ENCODE data around the gene DHCR7. TPM values are rescaled to one million over a fixed set of nuclear protein-coding genes. Genes with fewer than 3 reads are reported as not detected.

Gene DHCR7
- total RNA-seq = 137 and 140 TPM in 2 replicates
- long read RNA-seq, transcript DHCR7-202 (9 exons, 2,601 nt) = minor isoform, 12 of 576 reads
- long read RNA-seq, transcript DHCR7-201 (9 exons, 2,666 nt) = major isoform, 474 of 576 reads
- long read RNA-seq, partial matches to known transcripts = 56 of 576 reads
- long read RNA-seq, other reads (novel, unspliced or antisense) = 34 of 576 reads

DNA sequence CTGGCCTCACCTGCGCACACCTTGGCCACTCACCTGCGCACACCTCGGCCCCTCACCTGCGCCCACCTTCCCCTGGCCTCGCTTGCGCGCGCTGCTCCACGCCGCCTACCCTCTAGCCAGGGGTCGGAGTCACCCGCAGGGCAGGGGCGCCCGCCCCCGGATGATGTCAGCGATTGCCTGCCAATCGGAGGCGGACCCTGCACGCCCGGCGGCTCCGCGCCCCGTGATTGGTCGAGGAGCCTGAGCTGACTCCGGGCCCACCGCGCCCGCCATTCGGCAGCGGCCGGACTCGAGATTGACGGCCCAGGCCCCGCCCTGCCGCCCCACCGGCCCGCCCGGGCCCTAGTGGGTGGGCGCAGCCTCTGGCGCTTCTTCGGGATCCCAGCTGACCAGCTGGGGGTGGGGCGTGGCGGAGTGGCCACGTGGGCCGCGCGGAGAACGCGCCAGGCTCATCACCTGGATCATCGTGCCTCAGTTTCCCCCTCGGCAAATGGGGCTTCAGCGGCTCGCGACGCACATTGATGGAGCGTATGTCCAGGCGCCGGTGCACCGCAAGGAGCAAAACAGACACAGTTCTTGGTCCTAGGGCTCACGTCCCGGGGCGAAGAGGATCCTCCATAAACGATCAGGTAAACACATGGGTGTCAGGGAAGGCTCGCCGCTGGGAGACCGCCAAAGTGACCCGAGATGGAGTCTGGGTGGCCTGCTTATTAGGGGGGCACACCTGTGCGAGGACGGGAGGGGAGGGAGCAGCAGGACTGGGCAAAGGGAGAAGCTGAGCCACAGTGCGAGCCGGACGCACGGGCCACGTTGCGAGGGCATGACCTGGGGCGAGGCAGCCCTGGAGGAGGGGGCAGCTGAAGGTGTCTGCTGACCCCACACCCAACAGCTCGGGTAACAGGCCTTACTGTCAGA lies at the start of gene DHCR7:
Gene DHCR7, minus strand, starts transcription at position 137 of the 915 bp plus-strand sequence. CDS start 3,441 bp downstream, outside the sequence.
- peaks cover 22% of the 10 kb centered on the region for H3K36me3 Mint-ChIP-seq (ENCODE audit: insufficient read depth)
- peaks cover 3% of the 10 kb centered on the region for H3K9me3 Mint-ChIP-seq (ENCODE audit: low read depth)
- H3K27me3 Mint-ChIP-seq = no peaks in the 10 kb centered on the region
- peak within 1 kb of the TSS; percentile 93 for H3K4me3 Mint-ChIP-seq (ENCODE audit: low read depth)
- peak; percentile 99 for DNase-seq (ENCODE audit: low spot score, unreplicated experiment)
- peak within 1 kb of the TSS; percentile 88 for H3K27ac Mint-ChIP-seq
- TF ChIP-seq, protein P1, sequence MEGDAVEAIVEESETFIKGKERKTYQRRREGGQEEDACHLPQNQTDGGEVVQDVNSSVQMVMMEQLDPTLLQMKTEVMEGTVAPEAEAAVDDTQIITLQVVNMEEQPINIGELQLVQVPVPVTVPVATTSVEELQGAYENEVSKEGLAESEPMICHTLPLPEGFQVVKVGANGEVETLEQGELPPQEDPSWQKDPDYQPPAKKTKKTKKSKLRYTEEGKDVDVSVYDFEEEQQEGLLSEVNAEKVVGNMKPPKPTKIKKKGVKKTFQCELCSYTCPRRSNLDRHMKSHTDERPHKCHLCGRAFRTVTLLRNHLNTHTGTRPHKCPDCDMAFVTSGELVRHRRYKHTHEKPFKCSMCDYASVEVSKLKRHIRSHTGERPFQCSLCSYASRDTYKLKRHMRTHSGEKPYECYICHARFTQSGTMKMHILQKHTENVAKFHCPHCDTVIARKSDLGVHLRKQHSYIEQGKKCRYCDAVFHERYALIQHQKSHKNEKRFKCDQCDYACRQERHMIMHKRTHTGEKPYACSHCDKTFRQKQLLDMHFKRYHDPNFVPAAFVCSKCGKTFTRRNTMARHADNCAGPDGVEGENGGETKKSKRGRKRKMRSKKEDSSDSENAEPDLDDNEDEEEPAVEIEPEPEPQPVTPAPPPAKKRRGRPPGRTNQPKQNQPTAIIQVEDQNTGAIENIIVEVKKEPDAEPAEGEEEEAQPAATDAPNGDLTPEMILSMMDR (IDR thresholded peaks at IDR 0.05; ENCODE audit: unreplicated experiment) = no peak
- peaks cover 49% of the 10 kb centered on the region for H3K4me1 Mint-ChIP-seq (ENCODE audit: low read depth)

GRCh38 chr11:71496421-71496820 lies 48.2 kb upstream of the DHCR7 start:
- no peaks in the 10 kb centered on the region for H3K9me3 Mint-ChIP-seq (ENCODE audit: low read depth)
- no peaks in the 10 kb centered on the region for H3K4me1 Mint-ChIP-seq (ENCODE audit: low read depth)
- no peak for DNase-seq (ENCODE audit: low spot score, unreplicated experiment)
- H3K4me3 Mint-ChIP-seq (ENCODE audit: low read depth) = no peak overlapping the region
- no peak overlapping the region for H3K27ac Mint-ChIP-seq
- peaks cover 43% of the 10 kb centered on the region for H3K36me3 Mint-ChIP-seq (ENCODE audit: insufficient read depth)
- no peaks in the 10 kb centered on the region for H3K27me3 Mint-ChIP-seq
- TF ChIP-seq, protein P1 (IDR thresholded peaks at IDR 0.05; ENCODE audit: unreplicated experiment) = no peak

DNA sequence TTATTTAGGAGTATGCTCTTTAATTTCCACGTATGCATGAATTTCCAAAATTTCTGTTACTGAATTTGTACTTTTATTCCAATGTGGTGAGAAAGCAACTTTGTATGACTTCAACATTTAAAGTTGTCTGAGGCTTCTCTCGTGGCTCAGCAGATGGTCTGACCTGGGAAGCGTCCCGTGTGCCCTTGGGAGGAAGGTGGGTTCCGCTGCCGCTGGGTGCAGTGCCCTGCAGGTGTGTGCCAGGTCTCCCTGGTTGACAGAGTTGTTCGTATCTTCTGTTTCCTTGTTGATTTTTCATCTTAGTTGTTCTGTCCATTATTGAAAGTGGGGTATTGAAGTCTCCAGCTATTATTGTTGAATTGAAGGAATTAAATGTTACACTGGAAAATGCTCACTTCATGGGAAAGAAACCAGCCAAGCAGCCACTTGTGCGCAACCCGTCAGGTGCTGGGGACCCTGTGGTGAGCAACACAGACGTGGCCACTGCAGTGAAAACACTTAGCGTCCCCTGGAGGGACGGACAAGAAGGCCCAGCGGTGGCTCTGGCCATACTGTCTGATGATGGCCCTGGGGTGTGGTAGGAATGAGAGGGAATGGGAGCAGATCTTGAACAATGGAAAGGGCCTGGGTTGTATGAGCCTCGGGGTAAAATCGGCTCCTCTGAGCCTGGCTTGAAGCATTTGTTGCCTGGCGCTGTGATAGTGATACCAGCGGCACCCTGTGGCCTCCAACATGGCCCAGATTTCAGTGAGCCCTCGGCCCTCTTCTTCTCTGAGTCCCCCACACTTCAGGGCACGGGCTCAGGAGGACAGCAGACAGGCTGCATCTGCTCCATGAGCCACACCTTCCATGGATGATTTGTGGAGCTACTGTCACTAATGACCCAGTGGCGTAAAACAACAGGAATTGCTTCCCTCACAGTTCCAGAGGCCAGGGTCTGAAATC lies 47.4 kb upstream of the DHCR7 start:
- DNase-seq (ENCODE audit: low spot score, unreplicated experiment) = no peak
- Mint-ChIP-seq H3K9me3 (ENCODE audit: low read depth) (no peaks in the 10 kb centered on the region), H3K36me3 (ENCODE audit: insufficient read depth) (peaks cover 43% of the 10 kb centered on the region), H3K27ac (no peak overlapping the region), H3K27me3 (no peaks in the 10 kb centered on the region), H3K4me3 (ENCODE audit: low read depth) (no peak overlapping the region), H3K4me1 (ENCODE audit: low read depth) (no peaks in the 10 kb centered on the region)
- TF ChIP-seq, protein P1 (IDR thresholded peaks at IDR 0.05; ENCODE audit: unreplicated experiment) = no peak

- DNase-seq (ENCODE audit: low spot score, unreplicated experiment) = peak; percentile 3
- Mint-ChIP-seq H3K27ac (no peak overlapping the region), H3K4me3 (ENCODE audit: low read depth) (no peak overlapping the region), H3K4me1 (ENCODE audit: low read depth) (peaks cover 13% of the 10 kb centered on the region), H3K36me3 (ENCODE audit: insufficient read depth) (peaks cover 39% of the 10 kb centered on the region), H3K27me3 (no peaks in the 10 kb centered on the region), H3K9me3 (ENCODE audit: low read depth) (no peaks in the 10 kb centered on the region)
- TF ChIP-seq, protein P1 (IDR thresholded peaks at IDR 0.05; ENCODE audit: unreplicated experiment) = no peak
Observed at GRCh38 chr11:71491940-71492339, 43.7 kb upstream of the DHCR7 start.

DNA sequence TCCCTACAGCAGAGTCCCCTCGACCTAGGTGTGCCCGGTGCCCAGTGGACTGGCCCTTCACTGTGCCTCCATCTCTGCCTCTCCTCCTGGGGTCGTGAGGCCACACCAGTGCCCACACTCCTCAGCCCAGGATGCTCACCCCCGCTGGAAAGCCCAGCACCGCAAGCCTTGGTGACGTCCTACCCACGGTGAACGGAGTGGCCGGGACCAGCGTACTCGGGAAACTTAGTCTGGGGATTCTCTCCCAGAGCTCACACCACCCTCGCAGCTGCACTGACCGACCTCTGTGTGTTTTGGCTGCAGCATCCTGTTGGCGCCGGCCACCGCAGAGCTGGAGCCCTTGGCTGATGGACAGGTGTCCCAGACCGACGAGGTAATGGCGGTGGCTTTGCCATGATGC lies 43.3 kb upstream of the DHCR7 start:
- DNase-seq (ENCODE audit: low spot score, unreplicated experiment) = no peak
- H3K4me1 Mint-ChIP-seq (ENCODE audit: low read depth) = peaks cover 13% of the 10 kb centered on the region
- H3K27me3 Mint-ChIP-seq = no peaks in the 10 kb centered on the region
- TF ChIP-seq, protein P1 (IDR thresholded peaks at IDR 0.05; ENCODE audit: unreplicated experiment) = no peak
- H3K27ac Mint-ChIP-seq = no peak overlapping the region
- no peak overlapping the region for H3K4me3 Mint-ChIP-seq (ENCODE audit: low read depth)
- H3K9me3 Mint-ChIP-seq (ENCODE audit: low read depth) = no peaks in the 10 kb centered on the region
- peaks cover 37% of the 10 kb centered on the region for H3K36me3 Mint-ChIP-seq (ENCODE audit: insufficient read depth)

All from progenitor cell of endocrine pancreas (in vitro differentiated cells).